PC-9 (cell line): ENCODE measurements around the gene TMEM127. TPM values are rescaled to one million over a fixed set of nuclear protein-coding genes. Genes with fewer than 3 reads are reported as not detected.

Experiments
- Bru-seq: library from RNA; stranded (reverse); fragments of 400-500 nt; gene quantifications from one replicate; lab custom pipeline; 2021; lab: Mats Ljungman, UMichigan
- BruChase-seq, 2 experiments: library from RNA; stranded (reverse); fragments of 400-500 nt; gene quantifications; one replicate each; lab custom pipeline; 2021; lab: Mats Ljungman, UMichigan
- BruUV-seq: library from RNA; stranded (reverse); fragments of 400-500 nt; replicated peaks from 2 replicates; lab custom pipeline; 2021; lab: Mats Ljungman, UMichigan
- CTCF ChIA-PET: fragments of 300-600 bp; sonication (Branson Sonifier 250); formaldehyde crosslinking; loops from one replicate; lab custom pipeline; 2022; ENCODE audit warnings: antibody characterized with exemption; lab: Charles Lee
- POLR2A ChIA-PET: fragments of 300-600 bp; sonication (Branson Sonifier 250); formaldehyde crosslinking; loops from one replicate; lab custom pipeline; 2022; ENCODE audit warnings: antibody characterized with exemption; ENCODE audit not compliant: unreplicated experiment; lab: Charles Lee
- DNase-seq, 2 experiments: peaks; one replicate each; pipeline versions ENCODE4 v3.0.0 to v3.0.0-alpha.2; 2015 to 2022; ENCODE audit warnings: mixed read lengths in 1 of 2
- H2AFZ ChIP-seq: fragments of 200-600 bp; sonication (generic); 2 replicates; pipeline ENCODE4 v1.8.1; 2017; ENCODE audit warnings: antibody characterized with exemption
- H3F3A ChIP-seq: fragments of 200-600 bp; sonication (generic); 2 replicates; pipeline ENCODE4 v1.8.1; 2017; ENCODE audit warnings: antibody characterized with exemption, mild to moderate bottlenecking, low read depth; ENCODE audit not compliant: insufficient read depth
- H3K27ac ChIP-seq: fragments of 200-600 bp; sonication (generic); 2 replicates; pipeline ENCODE4 v1.6.1; 2016; ENCODE audit warnings: mixed run types
- H3K27me3 ChIP-seq: fragments of 200-600 bp; sonication (generic); 2 replicates; pipeline ENCODE4 v1.6.1; 2016; ENCODE audit warnings: low read depth, mixed run types; ENCODE audit not compliant: insufficient read depth
- H3K36me3 ChIP-seq: fragments of 200-600 bp; sonication (generic); 2 replicates; pipeline ENCODE4 v1.6.1; 2016; ENCODE audit warnings: low read depth, mixed run types
- H3K4me1 ChIP-seq: fragments of 200-600 bp; sonication (generic); replicated peaks from 2 replicates; pipeline ENCODE4 v1.6.1; 2016; ENCODE audit warnings: mixed run types; ENCODE audit not compliant: insufficient read depth
- H3K4me2 ChIP-seq: fragments of 200-600 bp; sonication (generic); 2 replicates; pipeline ENCODE4 v1.6.1; 2017; ENCODE audit warnings: mixed run types
- H3K4me3 ChIP-seq: fragments of 200-600 bp; sonication (generic); 2 replicates; pipeline ENCODE4 v1.6.1; 2016; ENCODE audit warnings: mixed run types
- H3K79me2 ChIP-seq: fragments of 200-600 bp; sonication (generic); 2 replicates; pipeline ENCODE4 v1.6.1; 2017; ENCODE audit warnings: low read depth, mixed run types
- H3K9me2 ChIP-seq: fragments of 200-600 bp; sonication (generic); 2 replicates; pipeline ENCODE4 v1.8.1; 2017; ENCODE audit warnings: mild to moderate bottlenecking; ENCODE audit not compliant: insufficient read depth
- H3K9me3 ChIP-seq: fragments of 200-600 bp; sonication (generic); 2 replicates; pipeline ENCODE4 v1.8.1; 2016; ENCODE audit warnings: low read depth; ENCODE audit not compliant: insufficient read depth
- H4K20me1 ChIP-seq: fragments of 200-600 bp; sonication (generic); 2 replicates; pipeline ENCODE4 v1.8.1; 2017; ENCODE audit not compliant: insufficient read depth
- EZH2 ChIP-seq: fragments of 200-600 bp; sonication (generic); IDR thresholded peaks from 2 replicates; pipeline ENCODE4 v1.8.0; 2017; ENCODE audit warnings: antibody characterized with exemption, low read depth
- intact Hi-C: fragments of 100-400 bp; cut with micrococcal nuclease; formaldehyde crosslinking; loops from one replicate; pipeline ENCODE4 v1.10.0; 2022; ENCODE audit not compliant: unreplicated experiment
- long read RNA-seq: library from polyadenylated mRNA; stranded (forward); transcript quantifications from one replicate; pipeline ENCODE4 v2.0.0, GENCODE V29; 2022
- total RNA-seq: library from RNA; stranded (reverse); gene quantifications from 2 replicates; pipeline ENCODE4 v1.2.3, GENCODE V29; 2021
- TF ChIP-seq, protein P1 (sequence below): fragments of 200-600 bp; sonication (generic); conservative IDR thresholded peaks from 2 replicates; pipeline ENCODE4 v1.6.1; 2017; ENCODE audit warnings: mixed run types, antibody characterized with exemption, mild to moderate bottlenecking, moderate library complexity

TMEM127 gene, protein sequence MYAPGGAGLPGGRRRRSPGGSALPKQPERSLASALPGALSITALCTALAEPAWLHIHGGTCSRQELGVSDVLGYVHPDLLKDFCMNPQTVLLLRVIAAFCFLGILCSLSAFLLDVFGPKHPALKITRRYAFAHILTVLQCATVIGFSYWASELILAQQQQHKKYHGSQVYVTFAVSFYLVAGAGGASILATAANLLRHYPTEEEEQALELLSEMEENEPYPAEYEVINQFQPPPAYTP
- total RNA-seq (38.4 and 50.3 TPM in 2 replicates), Bru-seq, nascent RNA (percentile 83 among the genes with signal in this experiment), BruChase-seq, experiment 1, labeled RNA remaining after a 2-hour chase (percentile 88 among the genes with signal in this experiment), BruChase-seq, experiment 2, labeled RNA remaining after a 6-hour chase (percentile 96 among the genes with signal in this experiment)
- long read RNA-seq, full-length matches to known transcripts, result 42 of 71 reads
- long read RNA-seq, partial matches to known transcripts, result 0 of 71 reads
- long read RNA-seq, other reads (novel, unspliced or antisense), result 29 of 71 reads

DNA sequence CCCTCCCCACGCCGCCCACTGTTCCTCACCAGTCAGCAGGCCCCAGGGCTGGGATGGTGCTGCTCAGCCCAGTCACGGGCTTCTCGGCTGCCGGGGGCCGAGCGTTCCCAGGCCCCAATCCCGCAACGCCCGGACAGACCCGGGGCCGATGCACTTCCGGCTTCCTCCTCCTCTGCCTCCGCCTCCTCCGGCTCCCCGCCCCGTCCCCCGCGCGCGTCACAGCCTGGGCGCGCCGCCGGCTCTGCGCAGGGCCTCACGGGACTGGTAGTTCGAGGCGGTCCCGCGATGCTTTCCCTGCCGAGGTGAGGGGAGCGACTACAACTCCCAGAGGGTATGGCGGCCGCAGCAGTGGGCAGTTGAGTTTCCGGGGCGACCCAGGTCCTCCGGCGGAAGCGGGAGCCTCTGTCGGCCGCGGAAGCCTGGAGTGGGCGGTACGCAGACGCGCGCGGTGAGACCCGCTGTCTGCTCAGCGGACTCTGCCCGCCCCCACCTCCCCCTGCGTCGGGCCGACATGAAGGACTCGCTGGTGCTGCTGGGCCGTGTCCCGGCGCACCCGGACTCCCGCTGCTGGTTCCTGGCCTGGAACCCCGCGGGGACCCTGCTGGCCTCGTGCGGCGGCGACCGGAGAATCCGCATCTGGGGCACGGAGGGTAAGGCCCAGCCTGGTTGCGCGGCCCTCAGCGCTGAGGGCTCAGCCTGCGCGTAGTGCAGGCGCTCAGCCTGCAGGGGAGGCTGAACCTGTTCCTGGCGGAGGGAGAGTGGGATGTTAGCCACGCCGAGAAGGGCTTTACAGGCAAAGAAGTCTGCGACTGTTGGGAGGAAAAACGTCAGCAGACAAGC, at the start of gene TMEM127, which contains the start of gene CIAO1:
Gene TMEM127, minus strand, starts transcription at position 158 of the 840 bp plus-strand sequence. CDS start 616 bp downstream, outside the sequence.
Gene CIAO1, plus strand, starts transcription at position 386 of the 840 bp plus-strand sequence. Its CDS starts 126 bp downstream, at position 512.
- Histone ChIP-seq H3K36me3 (peaks cover 44% of the 10 kb centered on the region), H3K4me3 (peak within 1 kb of the TSS; percentile 92), H3K9me3 (no peaks in the 10 kb centered on the region), H3K4me2 (peak within 1 kb of the TSS; percentile 97), H4K20me1 (peaks cover 45% of the 10 kb centered on the region), H3K27me3 (no peaks in the 10 kb centered on the region), H3K4me1 (peaks cover 41% of the 10 kb centered on the region), H2AFZ (peak within 1 kb of the TSS; percentile 93), H3K27ac (peak within 1 kb of the TSS; percentile 48), H3F3A (peaks cover 39% of the 10 kb centered on the region), H3K9me2 (no peaks in the 10 kb centered on the region), H3K79me2 (peaks cover 74% of the 10 kb centered on the region)
- ChIA-PET POLR2A (no interaction called here), CTCF (interaction anchor here (1.1 kb wide), 1 partner anchor 273 kb away, joined by 10 read pairs; no protein-coding TSS in a partner anchor)
- peak; percentile 96 to 99 for DNase-seq
- BruUV-seq, result TSS peak; percentile 66
- TF ChIP-seq, protein P1, sequence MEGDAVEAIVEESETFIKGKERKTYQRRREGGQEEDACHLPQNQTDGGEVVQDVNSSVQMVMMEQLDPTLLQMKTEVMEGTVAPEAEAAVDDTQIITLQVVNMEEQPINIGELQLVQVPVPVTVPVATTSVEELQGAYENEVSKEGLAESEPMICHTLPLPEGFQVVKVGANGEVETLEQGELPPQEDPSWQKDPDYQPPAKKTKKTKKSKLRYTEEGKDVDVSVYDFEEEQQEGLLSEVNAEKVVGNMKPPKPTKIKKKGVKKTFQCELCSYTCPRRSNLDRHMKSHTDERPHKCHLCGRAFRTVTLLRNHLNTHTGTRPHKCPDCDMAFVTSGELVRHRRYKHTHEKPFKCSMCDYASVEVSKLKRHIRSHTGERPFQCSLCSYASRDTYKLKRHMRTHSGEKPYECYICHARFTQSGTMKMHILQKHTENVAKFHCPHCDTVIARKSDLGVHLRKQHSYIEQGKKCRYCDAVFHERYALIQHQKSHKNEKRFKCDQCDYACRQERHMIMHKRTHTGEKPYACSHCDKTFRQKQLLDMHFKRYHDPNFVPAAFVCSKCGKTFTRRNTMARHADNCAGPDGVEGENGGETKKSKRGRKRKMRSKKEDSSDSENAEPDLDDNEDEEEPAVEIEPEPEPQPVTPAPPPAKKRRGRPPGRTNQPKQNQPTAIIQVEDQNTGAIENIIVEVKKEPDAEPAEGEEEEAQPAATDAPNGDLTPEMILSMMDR, result peak; percentile 52; the same call in 1 of the 2 replicates
- no peak for TF ChIP-seq EZH2
- intact Hi-C loops, result loop anchor here (1.0 to 5.0 kb wide), 4 partner anchors 39 to 243 kb away; partner anchors contain the start of genes NCAPH, SNRNP200 and STARD7

DNA sequence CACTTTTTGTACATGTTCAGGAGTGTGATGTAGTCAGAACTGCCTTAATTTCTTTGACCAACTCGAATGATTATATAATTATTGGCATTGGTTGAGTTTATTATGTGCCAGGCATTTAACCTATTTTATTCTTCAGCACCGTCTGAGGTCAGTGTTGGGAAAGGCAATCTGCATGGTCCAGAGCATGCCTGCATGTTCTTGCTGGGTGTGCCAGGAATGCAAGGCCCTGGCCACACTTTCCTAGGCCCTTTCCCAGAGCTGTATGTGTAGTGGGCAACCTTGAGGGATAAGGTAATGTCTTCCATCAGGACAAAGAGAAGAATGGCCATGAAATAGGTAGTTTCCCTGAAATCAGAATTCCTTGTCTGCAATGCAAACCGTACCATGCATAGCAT, 49.2 kb upstream of the TMEM127 start:
- Histone ChIP-seq H3K4me2 (no peak overlapping the region), H3K4me3 (no peak overlapping the region), H3K36me3 (no peaks in the 10 kb centered on the region), H3K27me3 (no peaks in the 10 kb centered on the region), H3K4me1 (peaks cover 16% of the 10 kb centered on the region), H4K20me1 (no peaks in the 10 kb centered on the region), H3K79me2 (no peaks in the 10 kb centered on the region), H3K9me3 (no peaks in the 10 kb centered on the region), H3K27ac (no peak overlapping the region), H3F3A (peaks cover 20% of the 10 kb centered on the region; the same call in 1 of the 2 replicates), H2AFZ (no peak overlapping the region), H3K9me2 (no peaks in the 10 kb centered on the region)
- BruUV-seq, result no TSS peak
- ChIA-PET POLR2A (interaction anchor here (0.7 kb wide), 1 partner anchor 9 kb away, joined by 3 read pairs; no protein-coding TSS in a partner anchor), CTCF (no interaction called here)
- intact Hi-C loops, result no loop called here
- no peak for TF ChIP-seq EZH2
- TF ChIP-seq, protein P1, result no peak
- DNase-seq, result no peak

DNA sequence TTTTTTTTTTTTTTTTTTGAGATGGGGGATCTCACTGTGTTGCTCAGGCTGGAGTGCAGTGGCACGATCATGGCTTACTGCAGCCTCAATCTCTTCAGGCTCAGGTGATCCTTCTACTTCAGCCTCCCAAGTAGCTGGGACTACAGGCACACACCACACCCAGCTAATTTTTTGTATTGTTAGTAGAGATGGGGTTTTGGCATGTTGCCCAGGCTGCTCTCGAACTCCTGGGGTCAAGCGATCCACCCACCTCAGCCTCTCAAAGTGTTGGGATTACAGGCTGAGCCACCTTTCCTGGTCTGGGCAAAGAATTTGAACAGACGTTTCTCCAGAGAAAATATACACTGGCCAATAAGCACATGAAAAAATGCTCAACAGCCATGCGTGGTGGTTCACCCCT, 42.5 kb upstream of the TMEM127 start:
- H3K4me2 ChIP-seq, result no peak overlapping the region
- no peaks in the 10 kb centered on the region for H3F3A ChIP-seq
- CTCF ChIA-PET, result no interaction called here
- peaks cover 11% of the 10 kb centered on the region for H3K36me3 ChIP-seq
- 0 out of 2 replicates have a peak, but pooled peaks cover under 1% of the 10 kb centered on the region for H4K20me1 ChIP-seq
- H3K27me3 ChIP-seq, result no peaks in the 10 kb centered on the region
- intact Hi-C loops, result loop anchor here (5.0 kb wide), 1 partner anchor 224 kb away; no protein-coding TSS in a partner anchor
- POLR2A ChIA-PET, result no interaction called here
- DNase-seq, result no peak
- H3K4me1 ChIP-seq, result peaks cover 21% of the 10 kb centered on the region
- H3K9me3 ChIP-seq, result no peaks in the 10 kb centered on the region
- BruUV-seq, result no TSS peak
- H2AFZ ChIP-seq, result no peak overlapping the region
- no peak overlapping the region for H3K27ac ChIP-seq
- no peaks in the 10 kb centered on the region for H3K9me2 ChIP-seq
- peaks cover 33% of the 10 kb centered on the region for H3K79me2 ChIP-seq
- H3K4me3 ChIP-seq, result no peak overlapping the region
- no peak for TF ChIP-seq EZH2
- TF ChIP-seq, protein P1, result no peak
